Measurements from ENCODE around the gene CERS6. TPM values are rescaled to one million over a fixed set of nuclear protein-coding genes. Genes with fewer than 3 reads are reported as not detected.

Gene CERS6
- total and polyA plus RNA-seq, 3 donors from 2014 or later = 24.7 to 71.0 (median 59.4) TPM

DNA sequence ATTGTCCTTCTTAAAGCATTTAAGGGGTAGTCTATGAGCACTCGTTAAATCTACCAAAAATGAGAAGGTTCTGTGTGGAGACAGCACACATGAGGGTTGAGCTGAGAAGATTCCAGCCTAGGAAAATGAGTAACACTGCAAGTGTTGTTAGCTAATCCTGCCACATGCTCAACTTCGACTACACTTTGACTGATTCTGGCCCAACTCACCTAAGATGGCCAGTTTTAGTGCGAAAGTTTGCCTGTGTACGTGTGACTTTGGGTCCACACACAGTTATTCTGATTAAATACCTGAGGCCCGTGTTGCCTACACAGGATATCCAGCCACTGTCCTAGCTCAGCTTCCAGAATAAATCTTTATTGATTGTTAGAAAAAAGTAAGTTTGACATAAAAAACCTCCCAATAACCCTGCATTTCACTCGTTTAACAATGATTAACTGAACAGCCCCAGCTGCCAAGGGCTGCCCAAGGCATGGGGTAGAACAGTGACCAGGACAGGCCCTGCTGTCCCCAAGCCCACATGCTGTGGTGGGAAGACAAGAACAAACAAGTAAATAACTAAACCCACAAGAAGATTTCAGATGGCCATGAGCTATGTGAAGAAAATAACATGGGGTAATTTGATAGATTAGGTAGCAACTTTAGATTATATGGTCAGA is 14.7 kb upstream of the CERS6 start:
- intact Hi-C loops (cut with DNase I; ENCODE audit: low total_unique reads) = no loop called here
- no peaks in the 10 kb centered on the region for H3K27me3 ChIP-seq
- DNase-seq = no peak
- peaks cover 7% of the 10 kb centered on the region for H3K4me1 ChIP-seq
- H3K4me3 ChIP-seq = no peak overlapping the region
- H3K27ac ChIP-seq = no peak overlapping the region
- no peaks in the 10 kb centered on the region for H3K9me3 ChIP-seq
- no peak for TF ChIP-seq POLR2A (IDR thresholded peaks at IDR 0.05)
- TF ChIP-seq, protein P1, sequence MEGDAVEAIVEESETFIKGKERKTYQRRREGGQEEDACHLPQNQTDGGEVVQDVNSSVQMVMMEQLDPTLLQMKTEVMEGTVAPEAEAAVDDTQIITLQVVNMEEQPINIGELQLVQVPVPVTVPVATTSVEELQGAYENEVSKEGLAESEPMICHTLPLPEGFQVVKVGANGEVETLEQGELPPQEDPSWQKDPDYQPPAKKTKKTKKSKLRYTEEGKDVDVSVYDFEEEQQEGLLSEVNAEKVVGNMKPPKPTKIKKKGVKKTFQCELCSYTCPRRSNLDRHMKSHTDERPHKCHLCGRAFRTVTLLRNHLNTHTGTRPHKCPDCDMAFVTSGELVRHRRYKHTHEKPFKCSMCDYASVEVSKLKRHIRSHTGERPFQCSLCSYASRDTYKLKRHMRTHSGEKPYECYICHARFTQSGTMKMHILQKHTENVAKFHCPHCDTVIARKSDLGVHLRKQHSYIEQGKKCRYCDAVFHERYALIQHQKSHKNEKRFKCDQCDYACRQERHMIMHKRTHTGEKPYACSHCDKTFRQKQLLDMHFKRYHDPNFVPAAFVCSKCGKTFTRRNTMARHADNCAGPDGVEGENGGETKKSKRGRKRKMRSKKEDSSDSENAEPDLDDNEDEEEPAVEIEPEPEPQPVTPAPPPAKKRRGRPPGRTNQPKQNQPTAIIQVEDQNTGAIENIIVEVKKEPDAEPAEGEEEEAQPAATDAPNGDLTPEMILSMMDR (IDR thresholded peaks at IDR 0.05) = no peak
- 88 to 98% methylated on average over 6 of the region's 6 CpGs for WGBS, 2 donors
- no peaks in the 10 kb centered on the region for H3K36me3 ChIP-seq (ENCODE audit: low read depth, missing control alignments)

DNA sequence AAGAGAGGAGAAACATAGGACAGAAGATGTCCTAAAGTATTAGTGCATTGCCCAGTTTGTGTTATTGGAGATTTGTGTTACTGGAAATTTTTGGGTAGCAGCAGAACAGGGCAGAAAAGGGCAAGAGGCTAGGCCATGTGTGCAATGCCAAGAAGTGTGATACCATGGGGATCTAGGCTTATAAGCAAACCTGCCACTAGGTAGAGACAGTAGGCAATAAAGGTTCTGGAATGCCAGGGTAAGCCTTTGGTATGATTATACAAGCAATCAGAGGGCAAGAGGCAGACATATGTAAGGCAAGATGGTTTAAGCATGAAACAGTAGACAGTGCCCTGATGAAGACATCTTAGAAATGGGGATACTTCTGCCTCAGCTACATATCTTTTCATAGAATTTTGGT is 12.3 kb upstream of the CERS6 start:
- DNase-seq = no peak
- H3K36me3 ChIP-seq (ENCODE audit: low read depth, missing control alignments) = no peaks in the 10 kb centered on the region
- H3K9me3 ChIP-seq = no peaks in the 10 kb centered on the region
- H3K27me3 ChIP-seq = no peaks in the 10 kb centered on the region
- H3K27ac ChIP-seq = no peak overlapping the region
- intact Hi-C loops (cut with DNase I; ENCODE audit: low total_unique reads) = no loop called here
- TF ChIP-seq, protein P1 (IDR thresholded peaks at IDR 0.05) = no peak
- no peak for TF ChIP-seq POLR2A (IDR thresholded peaks at IDR 0.05)
- no peaks in the 10 kb centered on the region for H3K4me1 ChIP-seq
- no peak overlapping the region for H3K4me3 ChIP-seq

DNA sequence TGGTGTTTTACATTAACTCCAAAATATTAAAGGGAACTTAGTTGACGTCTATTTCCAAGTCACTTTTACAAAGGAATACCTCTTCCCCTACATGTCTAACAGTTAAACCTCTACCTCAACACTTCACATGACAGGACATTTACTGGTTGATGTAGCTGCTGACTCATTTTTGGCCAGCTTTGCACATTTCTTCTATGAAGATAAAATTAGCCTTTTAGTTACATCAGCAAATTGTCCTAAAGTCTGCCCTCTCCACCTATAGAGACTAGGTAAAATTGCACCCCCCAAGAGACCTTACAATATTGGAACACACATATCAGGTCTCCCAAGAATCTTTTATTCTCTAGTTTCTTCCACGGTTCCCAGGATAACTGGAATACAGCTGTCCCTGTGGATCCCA is 10.1 kb upstream of the CERS6 start:
- 90 to 99% methylated on average over 2 of the region's 2 CpGs for WGBS, 2 donors
- no peak overlapping the region for H3K4me3 ChIP-seq
- H3K9me3 ChIP-seq = no peaks in the 10 kb centered on the region
- no peaks in the 10 kb centered on the region for H3K4me1 ChIP-seq
- no peaks in the 10 kb centered on the region for H3K36me3 ChIP-seq (ENCODE audit: low read depth, missing control alignments)
- DNase-seq = no peak
- intact Hi-C loops (cut with DNase I; ENCODE audit: low total_unique reads) = no loop called here
- no peak overlapping the region for H3K27ac ChIP-seq
- TF ChIP-seq POLR2A (IDR thresholded peaks at IDR 0.05) = no peak
- TF ChIP-seq, protein P1 (IDR thresholded peaks at IDR 0.05) = no peak
- H3K27me3 ChIP-seq = no peaks in the 10 kb centered on the region

DNA sequence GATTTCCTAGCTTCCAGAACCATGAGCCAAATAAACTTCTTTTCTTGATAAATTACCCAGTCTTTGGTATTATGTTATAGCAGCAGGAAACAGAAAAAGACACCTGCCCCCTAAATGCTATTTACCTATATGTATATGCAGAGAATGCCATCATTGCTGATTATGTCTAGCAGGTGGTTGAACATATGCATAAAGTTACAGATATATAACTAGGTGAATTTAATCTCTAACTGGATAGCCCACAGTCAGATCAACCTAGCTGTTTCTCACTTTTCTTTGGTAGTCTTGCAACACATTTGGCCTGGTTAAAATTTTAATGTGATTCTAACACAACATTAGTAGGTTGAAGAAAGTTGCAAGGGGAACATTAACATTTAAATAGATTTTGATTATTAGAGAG is 7.1 kb upstream of the CERS6 start:
- H3K9me3 ChIP-seq = no peaks in the 10 kb centered on the region
- H3K4me1 ChIP-seq = no peaks in the 10 kb centered on the region
- no peaks in the 10 kb centered on the region for H3K27me3 ChIP-seq
- DNase-seq = no peak
- intact Hi-C loops (cut with DNase I; ENCODE audit: low total_unique reads) = no loop called here
- no peak overlapping the region for H3K4me3 ChIP-seq
- no peak overlapping the region for H3K27ac ChIP-seq
- no peaks in the 10 kb centered on the region for H3K36me3 ChIP-seq (ENCODE audit: low read depth, missing control alignments)
- TF ChIP-seq, protein P1 (IDR thresholded peaks at IDR 0.05) = no peak
- TF ChIP-seq POLR2A (IDR thresholded peaks at IDR 0.05) = no peak

DNA sequence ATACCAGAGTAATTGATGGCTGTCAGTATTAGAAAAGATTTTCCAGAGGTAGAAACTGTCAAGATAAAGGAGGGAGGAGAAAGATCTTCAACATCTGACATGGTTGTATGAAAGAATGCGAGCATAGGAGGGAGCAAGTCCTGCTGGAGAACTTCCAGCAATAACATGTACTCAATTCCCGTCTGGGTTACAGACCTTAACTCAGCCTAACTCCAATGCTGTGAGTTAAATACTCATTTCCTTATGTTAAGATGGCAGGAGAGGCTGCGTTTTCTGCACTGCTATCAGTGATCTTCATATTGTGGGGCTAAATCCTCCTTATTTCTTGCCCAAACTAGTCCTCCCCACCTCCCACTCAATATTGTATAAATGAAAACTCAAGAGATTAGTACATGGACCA is 6.7 kb upstream of the CERS6 start:
- Histone ChIP-seq H3K4me1 (no peaks in the 10 kb centered on the region), H3K27me3 (no peaks in the 10 kb centered on the region), H3K27ac (no peak overlapping the region), H3K36me3 (ENCODE audit: low read depth, missing control alignments) (no peaks in the 10 kb centered on the region), H3K4me3 (no peak overlapping the region), H3K9me3 (no peaks in the 10 kb centered on the region)
- intact Hi-C loops (cut with DNase I; ENCODE audit: low total_unique reads) = no loop called here
- no peak for TF ChIP-seq POLR2A (IDR thresholded peaks at IDR 0.05)
- TF ChIP-seq, protein P1 (IDR thresholded peaks at IDR 0.05) = no peak
- WGBS, 2 donors = 63% methylated on average over 3 of the region's 3 CpGs
- DNase-seq = no peak

Measured in testis (tissue), 3 donors.